ENCODE measurements around the gene ELMO1.
A peak's percentile ranks its signal among the peaks of the same experiment; 100 is the strongest.

ELMO1 gene

GRCh38 chr7:37411444-37412034 is 37.1 kb downstream of the ELMO1 start:
- Histone ChIP-seq H3K4ac (ENCODE audit: low read depth, low read length) (no peak overlapping the region), H3K23ac (ENCODE audit: low read length) (no peak overlapping the region), H3K4me3 (ENCODE audit: low read length) (no peak overlapping the region), H3K79me1 (ENCODE audit: low read length) (peaks cover 2% of the 10 kb centered on the region), H3K18ac (ENCODE audit: low read length) (no peak overlapping the region), H2BK120ac (ENCODE audit: low read depth, low read length) (no peak overlapping the region), H3K4me1 (ENCODE audit: control insufficient read depth, low read depth, low read length) (peaks cover 2% of the 10 kb centered on the region), H3K9ac (ENCODE audit: low read length) (no peak overlapping the region), H4K8ac (ENCODE audit: low read depth, low read length) (no peak overlapping the region), H3K79me2 (ENCODE audit: control insufficient read depth, insufficient read depth, low read length) (no peaks in the 10 kb centered on the region), H3K27me3 (ENCODE audit: insufficient read depth, low read length, poor library complexity) (no peaks in the 10 kb centered on the region), H2AK5ac (ENCODE audit: low read length) (no peak overlapping the region), H4K5ac (ENCODE audit: low read length) (no peak overlapping the region), H2BK15ac (replicated peaks; ENCODE audit: low read depth) (no peak overlapping the region), H3K27ac (ENCODE audit: low read depth, low read length) (no peak overlapping the region), H3K56ac (ENCODE audit: low read length) (no peak overlapping the region), H2BK5ac (ENCODE audit: low read length) (no peak overlapping the region), H3K36me3 (ENCODE audit: control insufficient read depth, insufficient read depth, low read length) (no peaks in the 10 kb centered on the region), H3K4me2 (ENCODE audit: low read length) (no peak overlapping the region)
- WGBS (ENCODE audit: extremely low coverage, insufficient coverage, low lambda C conversion rate), result no CpG with 5 or more reads among the region's 4 CpGs
- DNase-seq, result no peak

- Histone ChIP-seq H3K18ac (ENCODE audit: low read length) (no peak overlapping the region), H4K8ac (ENCODE audit: low read depth, low read length) (no peak overlapping the region), H4K5ac (ENCODE audit: low read length) (no peak overlapping the region), H2BK15ac (replicated peaks; ENCODE audit: low read depth) (no peak overlapping the region), H2BK120ac (ENCODE audit: low read depth, low read length) (no peak overlapping the region), H3K36me3 (ENCODE audit: control insufficient read depth, insufficient read depth, low read length) (no peaks in the 10 kb centered on the region), H3K9ac (ENCODE audit: low read length) (no peak overlapping the region), H3K4ac (ENCODE audit: low read depth, low read length) (no peak overlapping the region), H3K27me3 (ENCODE audit: insufficient read depth, low read length, poor library complexity) (no peaks in the 10 kb centered on the region), H3K79me2 (ENCODE audit: control insufficient read depth, insufficient read depth, low read length) (no peaks in the 10 kb centered on the region), H3K4me2 (ENCODE audit: low read length) (no peak overlapping the region), H3K79me1 (ENCODE audit: low read length) (peaks cover 2% of the 10 kb centered on the region), H3K27ac (ENCODE audit: low read depth, low read length) (no peak overlapping the region), H2BK5ac (ENCODE audit: low read length) (no peak overlapping the region), H3K56ac (ENCODE audit: low read length) (no peak overlapping the region), H3K4me1 (ENCODE audit: control insufficient read depth, low read depth, low read length) (peaks cover 4% of the 10 kb centered on the region), H3K23ac (ENCODE audit: low read length) (no peak overlapping the region), H2AK5ac (ENCODE audit: low read length) (no peak overlapping the region), H3K4me3 (ENCODE audit: low read length) (no peak overlapping the region)
- WGBS (ENCODE audit: extremely low coverage, insufficient coverage, low lambda C conversion rate), result no CpG with 5 or more reads among the region's 1 CpG
- DNase-seq, result no peak
Measured at GRCh38 chr7:37410305-37411229, 38.1 kb downstream of the ELMO1 start.

DNA sequence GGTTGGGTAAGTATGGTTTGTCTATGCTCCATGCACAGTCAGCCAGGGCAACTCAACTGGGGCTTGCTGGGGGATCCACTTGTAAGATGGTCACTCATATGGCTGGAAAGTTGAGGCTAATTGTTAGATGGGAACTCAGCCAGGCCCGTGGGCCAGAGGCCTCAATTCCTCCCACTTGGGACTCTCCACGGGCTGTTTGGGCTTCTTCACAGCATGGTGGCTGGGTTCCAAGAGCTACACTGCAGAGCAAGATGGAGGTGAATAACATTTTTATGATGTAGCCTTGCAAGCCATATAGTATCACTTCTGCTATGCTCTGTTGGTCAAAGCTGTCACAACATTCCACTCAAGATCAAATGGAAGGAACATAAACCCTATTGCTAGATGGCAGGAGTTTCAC is 39.2 kb downstream of the ELMO1 start:
- Histone ChIP-seq H2BK5ac (ENCODE audit: low read length) (no peak overlapping the region), H3K79me1 (ENCODE audit: low read length) (peaks cover 2% of the 10 kb centered on the region), H3K56ac (ENCODE audit: low read length) (no peak overlapping the region), H3K36me3 (ENCODE audit: control insufficient read depth, insufficient read depth, low read length) (no peaks in the 10 kb centered on the region), H3K23ac (ENCODE audit: low read length) (no peak overlapping the region), H4K5ac (ENCODE audit: low read length) (no peak overlapping the region), H3K18ac (ENCODE audit: low read length) (no peak overlapping the region), H3K9ac (ENCODE audit: low read length) (no peak overlapping the region), H2BK15ac (replicated peaks; ENCODE audit: low read depth) (no peak overlapping the region), H4K8ac (ENCODE audit: low read depth, low read length) (no peak overlapping the region), H3K4me3 (ENCODE audit: low read length) (no peak overlapping the region), H2AK5ac (ENCODE audit: low read length) (no peak overlapping the region), H3K27me3 (ENCODE audit: insufficient read depth, low read length, poor library complexity) (no peaks in the 10 kb centered on the region), H3K4me2 (ENCODE audit: low read length) (no peak overlapping the region), H3K79me2 (ENCODE audit: control insufficient read depth, insufficient read depth, low read length) (no peaks in the 10 kb centered on the region), H3K4ac (ENCODE audit: low read depth, low read length) (no peak overlapping the region), H3K27ac (ENCODE audit: low read depth, low read length) (no peak overlapping the region), H3K4me1 (ENCODE audit: control insufficient read depth, low read depth, low read length) (peaks cover 9% of the 10 kb centered on the region), H2BK120ac (ENCODE audit: low read depth, low read length) (no peak overlapping the region)
- DNase-seq, result no peak
- WGBS (ENCODE audit: extremely low coverage, insufficient coverage, low lambda C conversion rate), result no CpG with 5 or more reads among the region's 2 CpGs

DNA sequence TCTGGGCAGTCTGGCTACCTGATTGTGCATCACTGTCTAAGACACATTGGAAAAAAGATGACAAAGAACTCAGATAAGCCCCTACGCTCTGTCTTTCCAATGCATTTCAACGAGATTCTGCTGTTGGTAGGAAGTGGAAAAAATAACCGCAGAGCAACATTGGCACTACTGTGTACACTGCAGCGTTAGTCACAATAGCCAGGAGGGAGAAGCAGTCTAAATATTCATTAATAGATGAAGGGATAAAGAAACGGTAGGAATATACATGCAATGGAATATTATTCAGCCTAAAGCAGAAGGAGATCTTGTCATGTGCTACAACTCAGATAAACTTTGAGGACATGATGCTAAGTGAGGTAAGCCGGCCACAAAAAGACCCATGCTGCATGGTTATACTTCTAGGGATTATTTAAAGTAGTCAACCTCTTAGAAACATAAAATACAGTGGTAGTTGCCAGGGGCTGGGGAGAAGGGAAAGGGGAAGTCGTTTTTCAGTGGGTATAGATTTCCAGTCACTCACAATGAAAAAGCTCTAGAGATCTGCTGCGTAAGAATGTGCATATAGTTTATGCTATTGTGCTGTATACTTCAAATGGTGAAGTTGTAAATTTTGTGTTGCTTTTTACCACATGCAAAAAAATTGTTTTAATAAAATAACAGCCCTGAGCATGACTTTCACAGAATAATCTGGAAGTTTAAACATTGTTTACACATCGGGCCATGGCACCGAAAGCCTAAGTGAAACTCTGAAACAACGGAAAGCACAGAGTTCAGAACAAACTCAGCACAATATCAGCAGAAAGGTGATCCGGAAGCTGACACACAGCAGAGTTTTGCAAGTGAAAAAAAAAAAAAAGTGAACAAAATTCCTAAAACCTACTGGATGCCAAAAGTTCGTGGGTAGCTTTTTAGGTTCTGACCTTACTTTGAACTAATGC is 40.1 kb downstream of the ELMO1 start:
- no peak overlapping the region for H4K5ac ChIP-seq (ENCODE audit: low read length)
- H3K27ac ChIP-seq (ENCODE audit: low read depth, low read length), result no peak overlapping the region
- no peak for DNase-seq
- H3K79me1 ChIP-seq (ENCODE audit: low read length), result peaks cover 2% of the 10 kb centered on the region
- H2BK5ac ChIP-seq (ENCODE audit: low read length), result no peak overlapping the region
- peaks cover 9% of the 10 kb centered on the region for H3K4me1 ChIP-seq (ENCODE audit: control insufficient read depth, low read depth, low read length)
- H3K56ac ChIP-seq (ENCODE audit: low read length), result no peak overlapping the region
- H3K4me2 ChIP-seq (ENCODE audit: low read length), result no peak overlapping the region
- no peak overlapping the region for H2BK15ac ChIP-seq (replicated peaks; ENCODE audit: low read depth)
- H3K4ac ChIP-seq (ENCODE audit: low read depth, low read length), result no peak overlapping the region
- H3K79me2 ChIP-seq (ENCODE audit: control insufficient read depth, insufficient read depth, low read length), result no peaks in the 10 kb centered on the region
- H2BK120ac ChIP-seq (ENCODE audit: low read depth, low read length), result no peak overlapping the region
- no peak overlapping the region for H3K4me3 ChIP-seq (ENCODE audit: low read length)
- no peak overlapping the region for H3K9ac ChIP-seq (ENCODE audit: low read length)
- no peaks in the 10 kb centered on the region for H3K36me3 ChIP-seq (ENCODE audit: control insufficient read depth, insufficient read depth, low read length)
- H3K18ac ChIP-seq (ENCODE audit: low read length), result no peak overlapping the region
- H3K27me3 ChIP-seq (ENCODE audit: insufficient read depth, low read length, poor library complexity), result no peaks in the 10 kb centered on the region
- H4K8ac ChIP-seq (ENCODE audit: low read depth, low read length), result no peak overlapping the region
- H2AK5ac ChIP-seq (ENCODE audit: low read length), result no peak overlapping the region
- no peak overlapping the region for H3K23ac ChIP-seq (ENCODE audit: low read length)
- WGBS (ENCODE audit: extremely low coverage, insufficient coverage, low lambda C conversion rate), result no CpG with 5 or more reads among the region's 13 CpGs

DNA sequence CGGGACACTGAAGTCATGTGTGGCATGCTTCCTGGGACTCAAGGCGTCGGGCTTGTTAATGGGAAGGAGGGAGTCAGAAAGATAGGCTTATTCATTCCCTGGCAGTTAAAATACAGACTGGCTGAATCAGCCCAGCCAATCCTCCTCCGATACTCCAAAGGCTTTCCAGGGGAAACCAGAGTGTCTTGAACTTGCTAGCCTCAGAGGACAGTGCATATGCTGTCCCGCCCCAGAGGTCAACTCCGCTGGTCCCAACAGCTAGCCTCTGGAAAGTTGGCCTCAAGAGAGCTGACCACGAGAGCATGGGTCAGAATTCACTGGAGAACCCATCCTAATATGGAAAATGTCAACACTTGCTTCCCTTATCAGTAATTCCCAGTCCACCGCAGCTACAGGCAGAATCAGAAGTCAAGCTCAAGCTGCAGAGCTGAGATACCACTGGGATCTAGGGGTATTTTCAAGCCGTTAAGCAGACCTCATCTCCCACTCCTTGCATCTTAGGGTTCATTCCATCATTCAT is 43.0 kb downstream of the ELMO1 start:
- Histone ChIP-seq H3K4me1 (ENCODE audit: control insufficient read depth, low read depth, low read length) (peaks cover 9% of the 10 kb centered on the region), H3K36me3 (ENCODE audit: control insufficient read depth, insufficient read depth, low read length) (no peaks in the 10 kb centered on the region), H2BK15ac (replicated peaks; ENCODE audit: low read depth) (no peak overlapping the region), H3K79me1 (ENCODE audit: low read length) (peaks cover 2% of the 10 kb centered on the region), H3K27me3 (ENCODE audit: insufficient read depth, low read length, poor library complexity) (no peaks in the 10 kb centered on the region), H3K18ac (ENCODE audit: low read length) (no peak overlapping the region), H4K8ac (ENCODE audit: low read depth, low read length) (no peak overlapping the region), H3K4me2 (ENCODE audit: low read length) (no peak overlapping the region), H3K4ac (ENCODE audit: low read depth, low read length) (no peak overlapping the region), H3K9ac (ENCODE audit: low read length) (no peak overlapping the region), H3K23ac (ENCODE audit: low read length) (no peak overlapping the region), H4K5ac (ENCODE audit: low read length) (no peak overlapping the region), H3K56ac (ENCODE audit: low read length) (no peak overlapping the region), H3K79me2 (ENCODE audit: control insufficient read depth, insufficient read depth, low read length) (no peaks in the 10 kb centered on the region), H3K4me3 (ENCODE audit: low read length) (no peak overlapping the region), H3K27ac (ENCODE audit: low read depth, low read length) (peak overlapping the region; percentile 45), H2BK120ac (ENCODE audit: low read depth, low read length) (no peak overlapping the region), H2BK5ac (ENCODE audit: low read length) (no peak overlapping the region), H2AK5ac (ENCODE audit: low read length) (no peak overlapping the region)
- WGBS (ENCODE audit: extremely low coverage, insufficient coverage, low lambda C conversion rate), result no CpG with 5 or more reads among the region's 9 CpGs
- DNase-seq, result peak; percentile 58
